Anterior cingulate cortex (tissue), 58 donors: ENCODE measurements around the gene CSE1L.
"Not testable (repeated sequence)": the region's sequence is repeated elsewhere in the genome, so short reads cannot be mapped to it uniquely, and the experiment has no call there.

Source experiments
- DNase-seq, 58 donors: peaks; one replicate each; lab custom pipeline; 2025; lab: John Stamatoyannopoulos, UW

Gene CSE1L

DNA sequence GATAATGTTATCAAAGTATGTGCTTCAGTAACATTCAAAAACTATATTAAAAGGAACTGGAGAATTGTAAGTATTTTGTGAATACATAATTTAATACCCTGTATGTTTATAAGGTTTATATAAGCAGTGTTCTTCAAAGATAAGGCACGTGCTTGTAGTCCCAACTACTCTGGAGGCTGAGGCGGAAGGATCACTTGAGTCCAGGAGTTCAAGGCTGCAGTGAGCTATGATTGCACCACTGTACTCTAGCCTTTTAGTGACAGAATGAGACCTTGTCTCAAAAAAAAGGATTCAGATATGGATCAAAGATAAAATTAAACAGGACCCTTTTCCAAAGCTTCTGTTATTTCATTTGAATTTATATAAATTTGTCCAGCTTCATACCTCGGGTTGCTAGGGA lies 17.2 kb downstream of the CSE1L start:
- DNase-seq = no peak

DNA sequence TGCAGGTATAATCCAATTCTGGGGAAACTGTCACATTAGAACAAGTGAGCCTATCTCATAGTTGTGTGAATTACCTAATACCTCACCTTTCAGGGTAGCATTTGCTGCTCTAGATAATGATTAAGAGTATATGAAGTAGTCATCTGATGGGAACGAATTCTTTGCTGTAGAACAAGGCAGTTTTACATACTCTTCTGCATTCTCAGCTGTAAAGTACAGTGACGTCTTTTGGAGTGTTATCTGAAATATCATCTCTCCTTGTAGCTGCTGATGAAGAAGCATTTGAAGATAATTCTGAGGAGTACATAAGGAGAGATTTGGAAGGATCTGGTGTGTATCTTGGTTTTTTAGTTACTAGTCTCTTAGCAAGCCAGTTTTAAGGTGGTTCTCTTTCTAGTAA lies 28.4 kb downstream of the CSE1L start:
- no peak for DNase-seq

DNA sequence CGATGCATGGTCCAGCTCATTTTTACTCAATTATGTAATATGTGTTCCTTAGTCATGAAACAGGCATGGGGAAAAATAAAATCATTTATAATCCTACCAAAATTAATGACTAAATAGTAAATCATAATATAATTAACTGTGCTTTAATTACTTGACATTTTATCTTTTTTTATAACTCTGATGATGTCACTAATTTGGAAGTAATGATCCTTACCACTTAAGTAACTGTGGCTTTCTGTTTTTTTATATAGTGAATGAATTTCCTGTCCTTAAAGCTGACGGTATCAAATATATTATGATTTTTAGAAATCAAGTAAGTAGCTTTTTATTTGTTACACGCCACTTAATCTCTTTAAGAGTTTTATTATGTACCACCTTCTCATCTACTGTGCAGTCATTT lies 32.2 kb downstream of the CSE1L start:
- DNase-seq = no peak

DNA sequence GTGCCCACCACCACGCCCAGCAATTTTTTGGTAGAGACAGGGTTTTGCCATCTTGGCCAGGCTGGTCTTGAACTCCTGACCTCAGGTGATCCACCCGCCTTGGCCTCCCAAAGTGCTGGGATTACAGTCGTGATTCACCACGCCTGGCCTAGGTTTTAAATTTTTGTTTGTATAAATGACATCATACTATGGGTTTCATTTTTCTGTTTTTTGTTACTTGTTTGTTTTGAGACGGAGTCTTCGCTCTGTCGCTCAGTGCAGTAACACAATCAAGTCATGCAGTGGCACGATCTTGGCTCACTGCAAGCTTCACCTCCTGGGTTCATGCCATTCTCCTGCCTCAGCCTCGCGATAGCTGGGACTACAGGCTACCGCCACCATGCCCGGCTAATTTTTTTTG lies 36.2 kb downstream of the CSE1L start:
- not testable (repeated sequence) for DNase-seq

DNA sequence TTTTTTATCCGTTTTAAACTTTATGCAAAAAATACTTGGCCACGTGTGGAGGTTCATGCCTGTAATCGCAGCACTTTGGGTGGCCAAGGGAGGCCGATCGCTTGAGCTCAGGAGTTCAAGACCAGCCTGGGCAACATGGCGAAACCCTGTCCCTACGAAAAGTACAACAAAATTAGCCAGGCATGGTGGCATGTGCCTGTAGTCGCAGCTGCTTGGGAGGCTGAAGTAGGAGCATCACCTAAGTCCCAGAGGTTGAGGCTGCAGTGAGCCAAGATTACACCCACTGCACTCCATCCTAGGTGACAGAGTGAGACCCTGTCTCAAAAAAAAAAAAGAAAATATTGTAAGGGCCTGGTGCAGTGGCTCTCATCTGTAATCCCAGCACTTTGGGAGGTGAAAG lies 45.0 kb downstream of the CSE1L start:
- DNase-seq = no peak

DNA sequence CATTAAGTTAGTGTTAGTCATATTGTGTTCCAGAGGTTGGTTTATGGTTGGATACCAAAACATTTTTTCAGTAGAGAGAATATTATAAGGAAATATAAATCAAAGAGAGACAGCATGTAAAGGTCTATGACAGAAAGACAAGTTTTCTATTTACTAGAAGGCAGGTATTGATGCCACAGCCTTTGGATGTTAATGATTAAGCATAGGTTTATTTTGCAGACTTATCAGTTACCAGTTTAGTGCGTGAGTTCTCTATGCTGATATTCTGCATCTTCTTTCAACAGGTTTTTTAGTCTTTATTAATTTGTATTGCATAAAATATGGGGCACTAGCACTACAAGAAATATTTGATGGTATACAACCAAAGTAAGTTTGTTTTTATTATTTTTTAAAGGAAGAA lies 45.6 kb downstream of the CSE1L start:
- DNase-seq = no peak

DNA sequence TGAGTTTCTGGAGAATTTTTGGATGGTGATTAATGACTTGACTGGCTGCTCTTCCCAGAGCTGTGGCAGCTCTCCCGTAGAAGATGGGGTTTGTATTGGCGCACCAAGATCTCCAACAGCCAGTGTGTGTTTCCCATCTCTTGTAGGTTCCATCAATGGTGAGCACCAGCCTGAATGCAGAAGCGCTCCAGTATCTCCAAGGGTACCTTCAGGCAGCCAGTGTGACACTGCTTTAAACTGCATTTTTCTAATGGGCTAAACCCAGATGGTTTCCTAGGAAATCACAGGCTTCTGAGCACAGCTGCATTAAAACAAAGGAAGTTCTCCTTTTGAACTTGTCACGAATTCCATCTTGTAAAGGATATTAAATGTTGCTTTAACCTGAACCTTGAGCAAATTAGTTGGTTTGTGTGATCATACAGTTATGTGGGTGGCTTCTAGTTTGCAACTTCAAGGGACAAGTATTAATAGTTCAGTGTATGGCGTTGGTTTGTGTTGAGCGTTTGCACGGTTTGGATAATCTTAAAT lies 50.2 kb downstream of the CSE1L start:
- no peak for DNase-seq

DNA sequence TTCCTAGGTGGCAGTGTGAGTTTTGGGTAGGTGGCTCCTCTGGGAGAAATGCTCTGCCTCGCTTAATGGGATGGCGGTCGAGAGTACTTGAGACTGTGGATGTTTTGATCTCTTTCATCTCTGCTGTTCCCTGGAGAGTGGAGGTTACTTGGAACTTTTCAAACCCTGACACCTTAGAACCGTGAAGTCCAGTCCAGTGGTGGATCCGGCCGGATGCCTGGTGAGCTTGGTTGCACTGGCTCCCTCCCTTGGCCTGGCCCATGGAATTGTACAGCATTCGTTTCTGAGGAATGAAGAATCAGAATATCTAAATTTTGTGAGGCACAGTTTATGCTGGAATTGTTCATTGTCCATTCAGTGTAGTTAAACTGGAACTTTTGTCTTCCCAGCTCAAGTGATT lies 51.0 kb downstream of the CSE1L start:
- DNase-seq = no peak

DNA sequence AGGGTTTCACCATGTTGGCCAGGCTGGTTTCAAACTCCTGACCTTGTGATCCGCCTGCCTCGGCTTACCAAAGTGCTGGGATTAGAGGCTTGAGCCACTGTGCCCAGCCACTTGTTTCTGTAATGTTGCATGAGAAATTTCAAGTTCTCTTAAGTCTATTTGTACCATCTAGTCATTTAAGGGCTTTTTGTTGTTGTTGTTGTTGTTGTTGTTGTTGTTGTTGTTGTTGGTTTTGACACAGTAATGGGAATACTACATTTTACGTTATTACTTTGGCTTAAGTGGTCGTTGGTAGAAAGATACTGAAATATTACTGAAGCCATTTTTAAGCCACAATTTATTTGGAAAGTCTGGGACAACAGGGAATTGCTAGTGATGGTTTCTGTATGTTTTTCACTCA lies 52.0 kb downstream of the CSE1L start:
- no peak for DNase-seq

DNA sequence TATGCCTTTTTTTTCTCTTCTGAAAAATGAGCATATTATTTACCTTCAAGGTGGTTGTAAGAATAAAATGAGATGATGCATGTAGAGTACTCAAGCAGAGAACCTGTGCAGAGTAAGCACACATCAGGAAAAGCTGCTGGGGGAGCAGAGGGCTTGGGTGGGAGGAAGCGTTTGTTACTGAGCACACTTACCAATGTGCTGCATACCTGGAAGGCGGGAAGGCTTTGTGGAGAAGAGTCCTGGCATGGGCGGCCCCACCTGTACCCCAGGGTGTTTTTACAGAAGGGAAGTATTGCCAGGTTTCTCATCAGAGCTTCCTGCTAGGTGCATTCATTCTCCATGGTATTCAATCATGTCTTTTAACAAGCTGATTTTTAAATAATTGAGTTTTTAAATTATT lies 52.9 kb downstream of the CSE1L start:
- no peak for DNase-seq

DNA sequence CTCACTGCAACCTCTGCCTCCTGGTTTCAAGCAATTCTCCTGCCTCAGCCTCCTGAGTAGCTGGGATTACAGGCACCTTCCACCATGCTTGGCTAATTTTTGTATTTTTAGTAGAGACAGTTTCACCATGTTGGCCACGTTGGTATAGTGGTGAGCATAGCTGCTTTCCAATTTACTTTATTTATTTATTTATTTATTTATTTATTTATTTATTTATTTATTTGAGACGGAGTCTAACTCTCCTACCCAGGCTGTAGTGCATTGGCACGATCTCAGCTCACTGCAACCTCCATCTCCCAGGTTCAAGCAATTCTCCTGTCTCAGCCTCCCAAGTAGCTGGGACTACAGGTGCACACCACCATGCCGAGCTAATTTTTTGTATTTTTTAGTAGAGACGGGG lies 54.2 kb downstream of the CSE1L start:
- DNase-seq = not testable (repeated sequence)

DNA sequence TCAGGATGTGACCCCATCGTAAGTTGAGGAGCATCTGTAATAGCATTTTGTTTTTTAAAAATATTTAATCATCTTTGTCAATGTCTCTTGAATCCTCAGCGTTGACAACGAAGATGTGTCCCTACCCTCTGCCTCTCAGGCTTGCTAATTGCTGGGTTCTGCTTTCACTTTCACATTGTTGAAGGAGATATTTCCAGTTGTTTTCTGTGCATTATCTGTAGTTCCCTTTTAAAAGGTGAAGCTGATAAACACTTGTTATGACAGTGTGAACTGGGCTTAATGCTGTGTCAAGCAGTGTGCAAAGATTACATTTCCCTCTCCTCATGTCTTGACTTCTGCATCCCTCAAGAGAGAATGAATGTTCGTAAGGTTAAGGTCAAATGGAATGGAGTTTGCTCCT lies 54.9 kb downstream of the CSE1L start:
- no peak for DNase-seq

DNA sequence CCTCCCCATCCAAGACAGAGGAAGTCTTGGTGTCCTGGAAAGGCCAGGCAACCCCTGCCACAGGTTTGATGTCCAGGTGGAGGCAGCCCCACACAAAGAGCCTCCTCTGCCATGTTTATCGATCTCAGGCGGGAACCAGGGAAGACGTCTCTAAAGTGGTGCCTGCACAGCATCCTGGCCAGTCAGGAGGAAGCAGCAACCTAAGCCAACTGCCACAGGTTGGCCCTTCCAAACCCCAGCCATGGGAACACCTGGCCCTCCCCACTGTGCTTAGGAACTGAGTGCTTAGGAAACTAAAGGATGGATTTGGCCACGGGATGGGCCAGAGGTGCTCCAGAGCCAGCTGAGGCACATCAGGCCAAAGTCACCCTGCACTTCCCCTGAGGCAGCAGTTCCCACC lies 56.9 kb downstream of the CSE1L start:
- DNase-seq = no peak

DNA sequence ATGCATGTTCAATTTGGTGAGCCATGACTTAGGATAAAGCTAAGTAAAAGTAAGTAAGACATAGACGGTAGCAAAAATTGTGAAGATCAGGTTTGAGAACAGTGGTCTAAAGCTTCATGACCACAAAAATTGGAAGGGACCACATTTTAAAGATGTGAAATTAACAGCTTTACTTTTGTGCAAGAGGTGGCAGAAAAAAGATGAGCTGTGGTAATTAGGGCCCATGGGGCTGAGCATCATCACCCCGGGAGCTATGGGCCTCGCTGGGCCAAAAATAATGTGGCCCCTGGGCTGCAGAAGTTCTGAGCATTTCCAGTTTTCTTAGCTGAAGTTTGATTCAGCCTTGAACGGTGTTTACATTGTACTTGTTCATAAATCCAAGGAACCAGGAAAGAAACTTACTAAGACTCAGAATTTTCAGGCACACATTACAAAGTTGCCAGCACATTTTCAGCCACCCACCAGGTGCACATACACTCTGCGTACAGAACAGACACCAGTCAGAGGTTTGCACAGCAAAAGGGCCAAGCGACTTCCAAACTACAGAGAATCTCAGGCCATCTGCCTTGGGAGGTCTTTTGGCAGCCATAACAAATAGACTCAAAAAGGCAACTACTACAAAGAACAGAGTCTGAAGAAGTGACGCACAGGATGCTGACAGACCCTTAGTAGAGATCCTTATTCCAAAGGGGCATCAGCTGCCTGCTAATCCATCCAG lies 57.7 kb downstream of the CSE1L start:
- no peak for DNase-seq

DNA sequence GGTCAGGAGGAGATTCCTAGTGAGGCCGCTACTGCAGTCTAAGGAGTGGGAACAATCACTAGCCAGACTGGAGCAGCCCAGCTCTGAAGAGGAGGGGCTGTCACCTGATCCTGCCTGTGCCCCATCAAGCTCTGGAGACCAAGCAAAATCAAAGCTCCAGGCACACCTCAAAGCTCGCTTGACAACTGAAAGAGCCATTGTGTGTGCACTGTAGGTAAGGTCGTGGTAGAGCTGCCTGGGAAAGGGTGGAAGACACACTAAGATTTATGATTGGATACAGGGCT lies 58.2 kb downstream of the CSE1L start:
- no peak for DNase-seq

DNA sequence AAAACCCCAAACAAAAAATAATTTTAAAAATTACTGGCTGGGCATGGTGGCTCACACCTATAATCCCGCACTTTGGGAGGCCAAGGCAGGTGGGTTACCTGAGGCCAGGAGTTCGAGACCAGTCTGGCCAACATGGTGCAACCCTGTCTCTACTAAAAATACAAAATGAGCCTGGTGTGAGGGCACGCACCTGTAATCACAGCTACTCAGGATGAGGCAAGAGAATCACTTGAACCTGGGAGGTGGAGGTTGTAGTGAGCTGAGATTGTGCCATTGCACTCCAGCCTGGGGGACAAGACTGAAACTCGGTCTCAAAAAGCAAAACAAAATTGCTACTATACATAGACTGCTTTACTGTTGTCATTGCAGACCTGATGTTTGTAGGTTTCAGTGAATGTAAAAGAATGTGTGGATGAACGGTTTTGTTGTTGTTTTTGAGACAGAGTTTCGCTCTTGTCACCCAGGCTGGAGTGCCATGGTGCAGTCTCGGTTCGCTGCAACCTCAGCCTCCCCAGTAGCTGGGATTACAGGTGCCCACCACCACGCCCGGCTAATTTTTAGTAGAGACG lies 59.0 kb downstream of the CSE1L start:
- not testable (repeated sequence) for DNase-seq

DNA sequence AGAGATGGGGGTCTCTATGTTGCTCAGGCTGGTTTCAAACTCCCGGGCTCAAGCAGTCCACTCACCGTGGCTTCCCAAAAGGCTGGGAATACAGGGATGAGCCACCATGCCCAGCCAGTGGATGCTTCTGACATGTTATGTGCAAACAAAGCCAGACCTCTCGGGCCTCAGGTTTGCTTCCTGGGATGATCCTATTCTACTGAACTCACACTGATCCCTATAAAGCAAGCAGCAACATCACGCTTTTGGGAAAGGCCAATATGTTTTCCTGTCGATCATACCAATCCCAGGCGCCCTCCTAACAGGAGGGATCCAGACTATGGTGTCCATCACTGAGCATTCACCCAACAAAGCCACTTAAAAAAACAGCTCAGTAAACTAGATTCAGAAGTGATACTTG lies 60.2 kb downstream of the CSE1L start:
- DNase-seq = no peak

DNA sequence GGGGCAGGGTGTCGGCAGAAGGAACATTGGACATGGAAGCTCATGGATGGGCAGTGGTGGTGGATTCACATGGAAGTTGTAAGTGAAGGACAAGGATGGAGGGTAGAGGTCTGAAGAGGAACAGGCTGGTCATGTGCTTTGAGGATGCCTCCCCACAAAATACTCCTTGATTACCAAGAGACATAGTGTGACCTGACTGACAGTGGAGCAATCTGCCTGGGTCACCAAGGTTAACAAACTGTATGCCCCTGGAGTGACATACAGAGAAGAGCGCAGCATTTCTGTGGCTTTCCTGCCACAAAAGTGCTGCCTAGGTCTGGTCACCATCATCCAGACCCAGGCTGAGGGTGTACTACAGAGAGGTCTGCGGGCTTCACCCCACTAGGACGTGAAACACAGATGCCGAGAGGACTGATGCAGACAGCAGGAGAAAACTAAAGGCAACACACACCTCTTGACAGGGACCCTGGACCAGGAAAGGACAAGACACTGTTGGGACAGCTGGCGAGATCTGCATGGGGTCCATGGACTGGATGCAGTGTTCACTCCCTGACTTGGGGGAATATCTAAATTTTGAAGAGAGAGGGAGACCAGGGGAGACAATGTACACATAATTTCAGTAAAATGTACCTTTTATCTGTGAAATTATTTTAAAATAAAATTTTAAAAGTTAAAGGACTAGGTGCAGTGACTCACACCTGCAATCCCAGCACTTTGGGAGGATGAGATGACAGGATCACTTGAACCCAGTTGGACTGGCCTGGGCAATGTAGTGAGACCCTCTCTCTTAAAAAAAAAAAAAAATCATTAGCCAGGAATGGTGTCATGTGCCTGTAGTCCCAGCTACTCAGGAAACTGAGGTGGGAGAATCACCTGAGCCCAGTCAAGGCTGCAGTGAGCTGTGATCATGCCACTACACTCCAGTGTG lies 64.9 kb downstream of the CSE1L start:
- no peak for DNase-seq

DNA sequence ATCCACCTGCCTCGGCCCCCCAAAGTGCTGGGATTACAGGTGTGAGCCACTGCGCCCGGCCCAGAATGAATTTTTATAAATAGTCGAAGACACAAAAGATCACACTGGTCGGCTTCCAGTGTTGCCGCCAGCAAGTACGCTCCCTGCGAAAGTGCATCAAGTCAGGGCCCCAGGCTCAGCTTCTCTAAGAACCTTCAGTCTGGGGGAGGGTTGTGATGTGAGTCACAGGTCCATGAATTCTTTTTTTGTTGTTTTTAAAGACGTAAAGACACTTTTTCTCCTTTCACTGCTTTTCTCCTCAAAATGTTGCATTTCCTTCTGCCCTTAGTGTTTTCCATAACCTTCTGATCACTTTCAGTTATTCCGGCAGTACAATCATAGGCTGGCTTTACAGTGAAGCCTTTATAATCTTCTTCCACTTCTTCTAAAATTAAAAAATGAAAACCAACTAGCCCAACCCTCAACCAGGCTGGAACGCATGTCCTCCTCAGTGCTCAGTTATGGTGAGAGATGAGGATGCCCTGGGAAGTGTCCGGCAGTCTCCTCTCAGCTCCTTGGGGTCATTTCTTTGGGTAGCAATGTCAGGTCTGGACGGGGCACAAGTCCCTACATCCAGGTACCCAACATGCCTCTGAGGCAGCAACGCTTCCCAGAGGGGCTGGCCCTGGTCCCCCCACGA lies 66.6 kb downstream of the CSE1L start:
- no peak for DNase-seq

DNA sequence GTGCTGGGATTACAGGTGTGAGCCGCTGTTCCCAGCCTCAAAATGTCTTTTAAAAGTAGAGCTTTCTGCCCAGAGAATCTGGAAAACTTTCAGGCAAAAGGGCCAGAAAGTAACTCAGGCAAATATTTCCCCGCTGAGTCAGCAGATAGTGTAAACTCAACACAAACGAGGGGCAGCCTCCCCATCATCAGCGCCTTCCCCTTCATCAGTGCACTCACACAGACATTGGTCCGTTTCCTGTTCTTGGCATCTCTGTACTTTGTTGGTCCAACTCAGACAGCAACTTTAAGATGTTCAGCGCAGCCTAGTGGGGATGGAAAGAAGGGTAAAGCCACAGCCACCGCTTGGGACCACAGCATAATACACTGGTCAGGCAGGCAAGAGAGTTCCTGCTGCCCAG lies 69.5 kb downstream of the CSE1L start:
- DNase-seq = no peak

DNA sequence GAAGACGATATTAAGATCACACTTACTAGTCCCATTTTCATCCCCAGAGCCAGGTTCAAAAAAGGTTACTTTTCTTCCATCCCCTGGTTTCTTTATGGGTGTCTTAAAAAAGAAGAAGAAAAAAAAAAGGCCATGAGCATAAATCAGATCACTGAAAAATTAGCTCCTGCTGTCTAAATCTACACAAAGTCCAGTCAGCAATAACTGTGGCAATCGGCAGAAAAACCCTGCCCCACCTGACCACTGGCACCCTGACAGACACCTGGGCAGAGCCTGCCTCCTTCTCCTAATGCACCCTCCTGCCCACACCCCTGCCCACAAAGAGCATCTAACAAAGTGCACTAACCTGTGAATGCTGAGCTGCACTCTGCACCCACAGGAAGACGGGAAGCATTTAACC lies 72.2 kb downstream of the CSE1L start:
- DNase-seq = no peak
